HG02840 (cell line): ENCODE measurements around the gene ARHGEF17.
"Not testable (repeated sequence)": the region's sequence is repeated elsewhere in the genome, so short reads cannot be mapped to it uniquely, and the experiment has no call there.

Experiments used
- ATAC-seq: cut with Tn5 transposase; IDR thresholded peaks from one replicate; pipeline ENCODE4 v1.9.1; 2021; ENCODE audit warnings: mild to moderate bottlenecking, moderate library complexity, moderate number of reproducible peaks; ENCODE audit not compliant: unreplicated experiment, low FRiP score

The ARHGEF17 gene

GRCh38 chr11:73271936-73272679, 36.0 kb upstream of the ARHGEF17 start, which contains the start of gene P2RY6:
Gene P2RY6 (plus strand): TSS chr11:73272338. CDS start chr11:73296519, 24,181 bp downstream.
- no peak for ATAC-seq

- ATAC-seq = no peak
These were observed 35.4 kb upstream of the ARHGEF17 start for GRCh38 chr11:73272680-73273038.

GRCh38 chr11:73273222-73273895, 34.7 kb upstream of the ARHGEF17 start:
- no peak for ATAC-seq

- not testable (repeated sequence) for ATAC-seq
These were observed 33.9 kb upstream of the ARHGEF17 start for GRCh38 chr11:73274191-73274590.

GRCh38 chr11:73274722-73275380, 33.2 kb upstream of the ARHGEF17 start:
- ATAC-seq = no peak

- ATAC-seq = no peak
These were observed 32.7 kb upstream of the ARHGEF17 start for GRCh38 chr11:73275381-73275750.

GRCh38 chr11:73277467-73277866, 30.6 kb upstream of the ARHGEF17 start:
- ATAC-seq = no peak

- ATAC-seq = no peak
These were observed 27.4 kb upstream of the ARHGEF17 start for GRCh38 chr11:73280626-73281025.

GRCh38 chr11:73281201-73281741, 26.8 kb upstream of the ARHGEF17 start:
- ATAC-seq = no peak

- no peak for ATAC-seq
These were observed 26.0 kb upstream of the ARHGEF17 start for GRCh38 chr11:73281796-73282660.

GRCh38 chr11:73283276-73284000, 24.6 kb upstream of the ARHGEF17 start:
- ATAC-seq = no peak

- no peak for ATAC-seq
These were observed 24.0 kb upstream of the ARHGEF17 start for GRCh38 chr11:73284106-73284505.

- no peak for ATAC-seq
These were observed 22.4 kb upstream of the ARHGEF17 start for GRCh38 chr11:73285721-73286120.

- ATAC-seq = no peak
These were observed 21.8 kb upstream of the ARHGEF17 start for GRCh38 chr11:73286240-73286810.

- no peak for ATAC-seq
These were observed 20.5 kb upstream of the ARHGEF17 start for GRCh38 chr11:73287400-73288101.

- no peak for ATAC-seq
These were observed 19.7 kb upstream of the ARHGEF17 start for GRCh38 chr11:73288192-73288872.

GRCh38 chr11:73288873-73289707, 19.0 kb upstream of the ARHGEF17 start:
- ATAC-seq = no peak
